HEK293 (cell line): ENCODE data around the gene OR11H6.

Experiments used
- PRDM1 ChIP-seq: fragments of 450-650 bp; formaldehyde crosslinking; IDR thresholded peaks from 2 replicates; pipeline ENCODE4; 2016; ENCODE audit warnings: missing biosample characterization, missing genetic modification characterization
- ZNF19 ChIP-seq: fragments of 450-650 bp; formaldehyde crosslinking; IDR thresholded peaks from 2 replicates; pipeline ENCODE4; 2016; ENCODE audit warnings: missing biosample characterization, missing genetic modification characterization, low read depth
- ZNF24 ChIP-seq: fragments of 450-650 bp; formaldehyde crosslinking; IDR thresholded peaks from 2 replicates; pipeline ENCODE4 v1.5.1; 2016; ENCODE audit warnings: missing biosample characterization, missing genetic modification characterization
- ZNF274 ChIP-seq, 2 experiments: fragments of 200-500 bp in 1 of 2; fragments of 450-650 bp in 1 of 2; sonication (Bioruptor generic) in 1 of 2; formaldehyde crosslinking in 1 of 2; IDR thresholded peaks; 2 replicates each; pipeline versions ENCODE4 v1.5.1 to v1.6.1; 2014 to 2016; ENCODE audit warnings: borderline replicate concordance in 1 of 2, inconsistent platforms in 1 of 2, low read length in 1 of 2, missing biosample characterization in 1 of 2, missing genetic modification characterization in 1 of 2
- ZNF335 ChIP-seq: fragments of 450-650 bp; formaldehyde crosslinking; conservative IDR thresholded peaks from 2 replicates; pipeline ENCODE4 v1.5.1; 2016; ENCODE audit warnings: missing biosample characterization, missing genetic modification characterization
- ZNF366 ChIP-seq: fragments of 450-650 bp; formaldehyde crosslinking; conservative IDR thresholded peaks from 2 replicates; pipeline ENCODE4 v1.5.1; 2016; ENCODE audit warnings: missing biosample characterization, missing genetic modification characterization
- ZNF473 ChIP-seq: fragments of 450-650 bp; formaldehyde crosslinking; IDR thresholded peaks from 2 replicates; pipeline ENCODE4 v1.5.1; 2017; ENCODE audit warnings: missing biosample characterization, missing genetic modification characterization
- ZNF585B ChIP-seq: fragments of 450-650 bp; formaldehyde crosslinking; IDR thresholded peaks from 2 replicates; pipeline ENCODE4 v1.5.1; 2016; ENCODE audit warnings: missing biosample characterization, missing genetic modification characterization
- TF ChIP-seq, protein P1 (sequence below): fragments of 450-650 bp; formaldehyde crosslinking; IDR thresholded peaks from 2 replicates; pipeline ENCODE4 v1.5.1; 2016; ENCODE audit warnings: missing biosample characterization, missing genetic modification characterization
- TF ChIP-seq, protein P2 (sequence below): fragments of 450-650 bp; IDR thresholded peaks from 2 replicates; pipeline ENCODE4 v1.5.1; 2018; ENCODE audit warnings: missing biosample characterization, missing genetic modification characterization
- TF ChIP-seq, protein P3 (sequence below): fragments of 450-650 bp; formaldehyde crosslinking; IDR thresholded peaks from 2 replicates; pipeline ENCODE4 v1.5.1; 2017; ENCODE audit warnings: missing biosample characterization, missing genetic modification characterization
- TF ChIP-seq, protein P4 (sequence below): fragments of 450-650 bp; formaldehyde crosslinking; IDR thresholded peaks from 2 replicates; pipeline ENCODE4 v1.5.1; 2016; ENCODE audit warnings: missing biosample characterization, missing genetic modification characterization
- TF ChIP-seq, protein P5 (sequence below): fragments of 450-650 bp; formaldehyde crosslinking; IDR thresholded peaks from 2 replicates; pipeline ENCODE4 v1.5.1; 2017; ENCODE audit warnings: missing biosample characterization, missing genetic modification characterization

DNA sequence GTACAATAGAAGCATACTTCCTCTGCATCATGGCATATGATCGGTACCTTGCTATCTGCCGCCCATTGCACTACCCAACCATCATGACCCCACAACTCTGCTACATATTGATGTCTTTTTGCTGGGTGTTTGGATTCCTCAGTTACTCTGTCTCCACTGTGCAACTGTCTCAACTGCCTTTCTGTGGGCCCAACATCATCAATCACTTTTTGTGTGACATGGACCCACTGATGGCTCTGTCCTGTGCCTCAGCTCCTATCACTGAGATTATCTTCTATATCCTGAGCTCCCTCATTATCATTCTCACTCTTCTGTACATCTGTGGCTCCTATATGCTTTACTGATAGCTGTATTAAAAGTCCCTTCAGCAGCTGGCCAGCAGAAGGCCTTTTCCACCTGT, 13.9 kb upstream of the OR11H6 start:
- TF ChIP-seq, protein P1, sequence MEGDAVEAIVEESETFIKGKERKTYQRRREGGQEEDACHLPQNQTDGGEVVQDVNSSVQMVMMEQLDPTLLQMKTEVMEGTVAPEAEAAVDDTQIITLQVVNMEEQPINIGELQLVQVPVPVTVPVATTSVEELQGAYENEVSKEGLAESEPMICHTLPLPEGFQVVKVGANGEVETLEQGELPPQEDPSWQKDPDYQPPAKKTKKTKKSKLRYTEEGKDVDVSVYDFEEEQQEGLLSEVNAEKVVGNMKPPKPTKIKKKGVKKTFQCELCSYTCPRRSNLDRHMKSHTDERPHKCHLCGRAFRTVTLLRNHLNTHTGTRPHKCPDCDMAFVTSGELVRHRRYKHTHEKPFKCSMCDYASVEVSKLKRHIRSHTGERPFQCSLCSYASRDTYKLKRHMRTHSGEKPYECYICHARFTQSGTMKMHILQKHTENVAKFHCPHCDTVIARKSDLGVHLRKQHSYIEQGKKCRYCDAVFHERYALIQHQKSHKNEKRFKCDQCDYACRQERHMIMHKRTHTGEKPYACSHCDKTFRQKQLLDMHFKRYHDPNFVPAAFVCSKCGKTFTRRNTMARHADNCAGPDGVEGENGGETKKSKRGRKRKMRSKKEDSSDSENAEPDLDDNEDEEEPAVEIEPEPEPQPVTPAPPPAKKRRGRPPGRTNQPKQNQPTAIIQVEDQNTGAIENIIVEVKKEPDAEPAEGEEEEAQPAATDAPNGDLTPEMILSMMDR (tag by site-specific recombination) = no peak
- no peak for TF ChIP-seq ZNF366 (tag by site-specific recombination)
- TF ChIP-seq ZNF19 = no peak
- TF ChIP-seq ZNF274 (IDR thresholded peaks at IDR 0.05; ENCODE audit: low read length) = no peak
- TF ChIP-seq ZNF274 (tag by site-specific recombination; IDR thresholded peaks at IDR 0.05; ENCODE audit: borderline replicate concordance) = no peak
- TF ChIP-seq, protein P2, sequence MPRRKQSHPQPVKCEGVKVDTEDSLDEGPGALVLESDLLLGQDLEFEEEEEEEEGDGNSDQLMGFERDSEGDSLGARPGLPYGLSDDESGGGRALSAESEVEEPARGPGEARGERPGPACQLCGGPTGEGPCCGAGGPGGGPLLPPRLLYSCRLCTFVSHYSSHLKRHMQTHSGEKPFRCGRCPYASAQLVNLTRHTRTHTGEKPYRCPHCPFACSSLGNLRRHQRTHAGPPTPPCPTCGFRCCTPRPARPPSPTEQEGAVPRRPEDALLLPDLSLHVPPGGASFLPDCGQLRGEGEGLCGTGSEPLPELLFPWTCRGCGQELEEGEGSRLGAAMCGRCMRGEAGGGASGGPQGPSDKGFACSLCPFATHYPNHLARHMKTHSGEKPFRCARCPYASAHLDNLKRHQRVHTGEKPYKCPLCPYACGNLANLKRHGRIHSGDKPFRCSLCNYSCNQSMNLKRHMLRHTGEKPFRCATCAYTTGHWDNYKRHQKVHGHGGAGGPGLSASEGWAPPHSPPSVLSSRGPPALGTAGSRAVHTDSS (tag by site-specific recombination) = no peak
- TF ChIP-seq, protein P3, sequence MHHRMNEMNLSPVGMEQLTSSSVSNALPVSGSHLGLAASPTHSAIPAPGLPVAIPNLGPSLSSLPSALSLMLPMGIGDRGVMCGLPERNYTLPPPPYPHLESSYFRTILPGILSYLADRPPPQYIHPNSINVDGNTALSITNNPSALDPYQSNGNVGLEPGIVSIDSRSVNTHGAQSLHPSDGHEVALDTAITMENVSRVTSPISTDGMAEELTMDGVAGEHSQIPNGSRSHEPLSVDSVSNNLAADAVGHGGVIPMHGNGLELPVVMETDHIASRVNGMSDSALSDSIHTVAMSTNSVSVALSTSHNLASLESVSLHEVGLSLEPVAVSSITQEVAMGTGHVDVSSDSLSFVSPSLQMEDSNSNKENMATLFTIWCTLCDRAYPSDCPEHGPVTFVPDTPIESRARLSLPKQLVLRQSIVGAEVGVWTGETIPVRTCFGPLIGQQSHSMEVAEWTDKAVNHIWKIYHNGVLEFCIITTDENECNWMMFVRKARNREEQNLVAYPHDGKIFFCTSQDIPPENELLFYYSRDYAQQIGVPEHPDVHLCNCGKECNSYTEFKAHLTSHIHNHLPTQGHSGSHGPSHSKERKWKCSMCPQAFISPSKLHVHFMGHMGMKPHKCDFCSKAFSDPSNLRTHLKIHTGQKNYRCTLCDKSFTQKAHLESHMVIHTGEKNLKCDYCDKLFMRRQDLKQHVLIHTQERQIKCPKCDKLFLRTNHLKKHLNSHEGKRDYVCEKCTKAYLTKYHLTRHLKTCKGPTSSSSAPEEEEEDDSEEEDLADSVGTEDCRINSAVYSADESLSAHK = no peak
- TF ChIP-seq ZNF473 (tag by site-specific recombination) = no peak
- TF ChIP-seq, protein P4, sequence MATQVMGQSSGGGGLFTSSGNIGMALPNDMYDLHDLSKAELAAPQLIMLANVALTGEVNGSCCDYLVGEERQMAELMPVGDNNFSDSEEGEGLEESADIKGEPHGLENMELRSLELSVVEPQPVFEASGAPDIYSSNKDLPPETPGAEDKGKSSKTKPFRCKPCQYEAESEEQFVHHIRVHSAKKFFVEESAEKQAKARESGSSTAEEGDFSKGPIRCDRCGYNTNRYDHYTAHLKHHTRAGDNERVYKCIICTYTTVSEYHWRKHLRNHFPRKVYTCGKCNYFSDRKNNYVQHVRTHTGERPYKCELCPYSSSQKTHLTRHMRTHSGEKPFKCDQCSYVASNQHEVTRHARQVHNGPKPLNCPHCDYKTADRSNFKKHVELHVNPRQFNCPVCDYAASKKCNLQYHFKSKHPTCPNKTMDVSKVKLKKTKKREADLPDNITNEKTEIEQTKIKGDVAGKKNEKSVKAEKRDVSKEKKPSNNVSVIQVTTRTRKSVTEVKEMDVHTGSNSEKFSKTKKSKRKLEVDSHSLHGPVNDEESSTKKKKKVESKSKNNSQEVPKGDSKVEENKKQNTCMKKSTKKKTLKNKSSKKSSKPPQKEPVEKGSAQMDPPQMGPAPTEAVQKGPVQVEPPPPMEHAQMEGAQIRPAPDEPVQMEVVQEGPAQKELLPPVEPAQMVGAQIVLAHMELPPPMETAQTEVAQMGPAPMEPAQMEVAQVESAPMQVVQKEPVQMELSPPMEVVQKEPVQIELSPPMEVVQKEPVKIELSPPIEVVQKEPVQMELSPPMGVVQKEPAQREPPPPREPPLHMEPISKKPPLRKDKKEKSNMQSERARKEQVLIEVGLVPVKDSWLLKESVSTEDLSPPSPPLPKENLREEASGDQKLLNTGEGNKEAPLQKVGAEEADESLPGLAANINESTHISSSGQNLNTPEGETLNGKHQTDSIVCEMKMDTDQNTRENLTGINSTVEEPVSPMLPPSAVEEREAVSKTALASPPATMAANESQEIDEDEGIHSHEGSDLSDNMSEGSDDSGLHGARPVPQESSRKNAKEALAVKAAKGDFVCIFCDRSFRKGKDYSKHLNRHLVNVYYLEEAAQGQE (tag by site-specific recombination) = no peak
- TF ChIP-seq PRDM1 (tag by site-specific recombination) = no peak
- TF ChIP-seq ZNF335 (tag by site-specific recombination) = no peak
- no peak for TF ChIP-seq ZNF585B
- TF ChIP-seq ZNF24 (tag by site-specific recombination) = no peak
- TF ChIP-seq, protein P5, sequence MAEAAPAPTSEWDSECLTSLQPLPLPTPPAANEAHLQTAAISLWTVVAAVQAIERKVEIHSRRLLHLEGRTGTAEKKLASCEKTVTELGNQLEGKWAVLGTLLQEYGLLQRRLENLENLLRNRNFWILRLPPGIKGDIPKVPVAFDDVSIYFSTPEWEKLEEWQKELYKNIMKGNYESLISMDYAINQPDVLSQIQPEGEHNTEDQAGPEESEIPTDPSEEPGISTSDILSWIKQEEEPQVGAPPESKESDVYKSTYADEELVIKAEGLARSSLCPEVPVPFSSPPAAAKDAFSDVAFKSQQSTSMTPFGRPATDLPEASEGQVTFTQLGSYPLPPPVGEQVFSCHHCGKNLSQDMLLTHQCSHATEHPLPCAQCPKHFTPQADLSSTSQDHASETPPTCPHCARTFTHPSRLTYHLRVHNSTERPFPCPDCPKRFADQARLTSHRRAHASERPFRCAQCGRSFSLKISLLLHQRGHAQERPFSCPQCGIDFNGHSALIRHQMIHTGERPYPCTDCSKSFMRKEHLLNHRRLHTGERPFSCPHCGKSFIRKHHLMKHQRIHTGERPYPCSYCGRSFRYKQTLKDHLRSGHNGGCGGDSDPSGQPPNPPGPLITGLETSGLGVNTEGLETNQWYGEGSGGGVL (tag by site-specific recombination) = no peak
